Measurements from ENCODE around the gene AUTS2. TPM values are rescaled to one million over a fixed set of nuclear protein-coding genes. Genes with fewer than 3 reads are reported as not detected.
"Not testable (repeated sequence)": the region's sequence is repeated elsewhere in the genome, so short reads cannot be mapped to it uniquely, and the experiment has no call there.

The AUTS2 gene
- total RNA-seq, 1 experiment from 2014 or later: 38.5 TPM

DNA sequence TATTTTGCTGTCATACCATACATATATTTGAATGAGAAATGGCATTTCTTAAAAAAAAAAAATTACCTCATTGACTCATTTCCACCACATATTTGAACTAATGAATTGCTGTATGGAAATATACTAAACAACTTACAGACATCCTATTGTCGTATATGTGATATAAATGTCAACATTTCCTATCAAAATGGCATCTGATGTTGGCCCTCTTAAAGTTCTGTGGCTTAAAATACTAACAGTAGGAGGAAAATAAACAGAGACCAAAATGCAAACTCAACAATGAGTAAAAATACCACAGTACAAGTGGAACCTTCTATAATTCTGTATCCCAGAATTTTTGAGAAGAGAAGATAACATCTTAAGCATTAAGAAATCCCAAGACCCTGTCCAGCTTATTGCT is 1128.0 kb downstream of the AUTS2 start:
- Histone ChIP-seq H3K9ac (ENCODE audit: low read length) (peak overlapping the region; percentile 5; the same call in 1 of the 2 replicates), H3K4me3 (ENCODE audit: low read length) (no peak overlapping the region), H3K4me1 (ENCODE audit: low read length) (peaks cover 59% of the 10 kb centered on the region), H3K27ac (ENCODE audit: low read length) (0 out of 2 replicates have a peak overlapping the region, but pooled peaks have one; percentile 26), H3K9me2 (replicated peaks; ENCODE audit: insufficient read depth, low read length) (no peaks in the 10 kb centered on the region), H3K27me3 (ENCODE audit: low read length) (no peaks in the 10 kb centered on the region), H3K79me2 (ENCODE audit: low read length) (peaks cover 88% of the 10 kb centered on the region), H2AFZ (ENCODE audit: low read length) (no peak overlapping the region), H4K20me1 (ENCODE audit: insufficient read depth, low read depth, low read length) (peaks cover 8% of the 10 kb centered on the region; the same call in 1 of the 2 replicates), H3K36me3 (ENCODE audit: insufficient read depth, low read length) (0 out of 2 replicates have a peak, but pooled peaks cover 4% of the 10 kb centered on the region), H3K9me3 (ENCODE audit: low read length) (no peaks in the 10 kb centered on the region), H3K4me2 (ENCODE audit: low read depth, low read length, poor library complexity, severe bottlenecking) (peak overlapping the region; percentile 29)
- no peak for DNase-seq

DNA sequence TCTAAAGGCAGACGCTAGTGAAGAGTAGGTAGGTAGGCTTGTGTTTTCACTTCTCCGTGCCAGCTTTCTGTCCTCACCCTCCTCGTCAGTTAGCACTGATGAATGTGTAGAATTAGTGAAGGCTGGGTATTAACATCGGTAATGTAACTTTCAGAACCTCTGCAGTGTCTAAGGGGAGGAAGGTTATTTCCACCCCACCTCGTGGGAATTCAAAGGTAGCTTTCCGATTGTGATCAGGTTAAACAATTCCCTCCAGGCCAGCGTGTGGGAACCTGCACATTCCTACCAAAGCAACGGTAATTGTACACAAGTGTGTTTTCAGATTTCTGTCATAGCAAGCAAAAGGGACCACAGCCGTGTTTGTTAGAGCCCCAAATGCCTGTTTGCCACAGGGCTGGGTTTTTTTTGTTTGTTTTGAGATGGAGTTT is 1128.7 kb downstream of the AUTS2 start:
- no peak for DNase-seq
- Histone ChIP-seq H3K4me3 (ENCODE audit: low read length) (no peak overlapping the region), H3K4me1 (ENCODE audit: low read length) (peaks cover 56% of the 10 kb centered on the region), H3K9me2 (replicated peaks; ENCODE audit: insufficient read depth, low read length) (no peaks in the 10 kb centered on the region), H4K20me1 (ENCODE audit: insufficient read depth, low read depth, low read length) (peaks cover 5% of the 10 kb centered on the region; the same call in 1 of the 2 replicates), H3K27ac (ENCODE audit: low read length) (0 out of 2 replicates have a peak overlapping the region, but pooled peaks have one; percentile 26), H3K27me3 (ENCODE audit: low read length) (no peaks in the 10 kb centered on the region), H3K4me2 (ENCODE audit: low read depth, low read length, poor library complexity, severe bottlenecking) (peak overlapping the region; percentile 29), H2AFZ (ENCODE audit: low read length) (no peak overlapping the region), H3K36me3 (ENCODE audit: insufficient read depth, low read length) (0 out of 2 replicates have a peak, but pooled peaks cover 4% of the 10 kb centered on the region), H3K9ac (ENCODE audit: low read length) (peak overlapping the region; percentile 5; the same call in 1 of the 2 replicates), H3K79me2 (ENCODE audit: low read length) (peaks cover 86% of the 10 kb centered on the region), H3K9me3 (ENCODE audit: low read length) (no peaks in the 10 kb centered on the region)

DNA sequence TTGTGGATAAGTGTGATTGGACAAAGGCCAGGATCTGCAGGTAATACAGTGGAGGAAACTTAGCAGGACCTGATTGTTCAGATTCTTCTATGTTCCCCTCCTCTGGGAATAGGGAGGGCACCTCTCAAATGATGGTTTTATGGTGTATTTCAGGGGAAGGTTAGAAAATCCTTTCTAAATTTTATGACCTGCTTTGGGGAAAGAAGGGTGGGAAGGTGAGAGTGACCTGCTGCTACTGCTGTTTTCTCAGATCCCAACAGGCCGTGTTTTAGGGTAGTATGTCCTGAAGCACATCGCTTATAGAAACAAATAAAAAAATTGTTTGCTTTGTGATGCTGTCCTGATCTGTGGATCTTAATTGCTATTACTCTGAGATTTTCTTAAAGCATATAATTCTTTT is 1129.6 kb downstream of the AUTS2 start:
- no peak overlapping the region for H3K4me3 ChIP-seq (ENCODE audit: low read length)
- no peaks in the 10 kb centered on the region for H3K27me3 ChIP-seq (ENCODE audit: low read length)
- no peaks in the 10 kb centered on the region; the same call in 1 of the 2 replicates for H4K20me1 ChIP-seq (ENCODE audit: insufficient read depth, low read depth, low read length)
- H3K9me2 ChIP-seq (replicated peaks; ENCODE audit: insufficient read depth, low read length): no peaks in the 10 kb centered on the region
- peaks cover 85% of the 10 kb centered on the region for H3K79me2 ChIP-seq (ENCODE audit: low read length)
- no peak overlapping the region for H3K27ac ChIP-seq (ENCODE audit: low read length)
- H2AFZ ChIP-seq (ENCODE audit: low read length): no peak overlapping the region
- H3K9ac ChIP-seq (ENCODE audit: low read length): no peak overlapping the region
- peaks cover 56% of the 10 kb centered on the region for H3K4me1 ChIP-seq (ENCODE audit: low read length)
- H3K36me3 ChIP-seq (ENCODE audit: insufficient read depth, low read length): 0 out of 2 replicates have a peak, but pooled peaks cover 4% of the 10 kb centered on the region
- DNase-seq: no peak
- H3K4me2 ChIP-seq (ENCODE audit: low read depth, low read length, poor library complexity, severe bottlenecking): no peak overlapping the region
- no peaks in the 10 kb centered on the region for H3K9me3 ChIP-seq (ENCODE audit: low read length)

DNA sequence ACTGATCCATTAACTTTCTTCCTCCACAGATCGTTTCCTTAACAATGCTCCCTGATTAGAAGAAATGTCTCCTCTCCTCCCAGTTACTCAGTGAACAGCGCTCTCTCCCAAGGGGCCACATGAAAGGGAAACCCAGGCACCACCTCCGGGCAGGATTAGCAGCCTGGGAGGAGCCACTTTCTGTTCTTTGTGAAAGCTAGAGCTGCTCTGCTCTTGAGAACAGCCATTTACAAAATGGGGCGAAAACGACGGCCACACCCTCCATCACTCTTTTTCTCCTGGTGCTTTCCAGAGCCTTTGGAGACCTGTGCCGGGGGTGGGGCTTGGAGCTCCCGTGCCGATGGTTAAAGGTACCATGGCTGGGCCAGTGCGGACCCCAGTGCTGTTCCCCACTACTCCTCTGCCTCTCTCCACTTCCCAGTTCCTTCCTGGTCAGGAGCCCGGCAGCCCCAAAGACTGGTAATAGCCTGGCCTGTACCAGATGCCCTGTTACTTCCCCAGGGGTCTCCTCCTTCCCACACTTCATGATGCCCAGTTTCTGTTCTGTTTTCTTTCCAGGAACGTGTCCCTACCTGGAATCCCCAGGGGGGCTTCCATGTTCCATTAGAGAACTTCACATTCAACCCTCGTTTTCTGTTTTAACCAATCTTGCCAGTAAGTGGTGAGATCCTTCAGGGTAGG is 1130.7 kb downstream of the AUTS2 start:
- H3K9me3 ChIP-seq (ENCODE audit: low read length): no peaks in the 10 kb centered on the region
- H3K36me3 ChIP-seq (ENCODE audit: insufficient read depth, low read length): 0 out of 2 replicates have a peak, but pooled peaks cover 4% of the 10 kb centered on the region
- no peak overlapping the region for H2AFZ ChIP-seq (ENCODE audit: low read length)
- no peaks in the 10 kb centered on the region; the same call in 1 of the 2 replicates for H4K20me1 ChIP-seq (ENCODE audit: insufficient read depth, low read depth, low read length)
- H3K9ac ChIP-seq (ENCODE audit: low read length): no peak overlapping the region; the same call in 1 of the 2 replicates
- H3K4me3 ChIP-seq (ENCODE audit: low read length): no peak overlapping the region
- peaks cover 55% of the 10 kb centered on the region for H3K4me1 ChIP-seq (ENCODE audit: low read length)
- H3K27ac ChIP-seq (ENCODE audit: low read length): no peak overlapping the region
- H3K4me2 ChIP-seq (ENCODE audit: low read depth, low read length, poor library complexity, severe bottlenecking): peak overlapping the region; percentile 19
- H3K9me2 ChIP-seq (replicated peaks; ENCODE audit: insufficient read depth, low read length): no peaks in the 10 kb centered on the region
- H3K79me2 ChIP-seq (ENCODE audit: low read length): peaks cover 84% of the 10 kb centered on the region
- H3K27me3 ChIP-seq (ENCODE audit: low read length): no peaks in the 10 kb centered on the region
- DNase-seq: no peak

DNA sequence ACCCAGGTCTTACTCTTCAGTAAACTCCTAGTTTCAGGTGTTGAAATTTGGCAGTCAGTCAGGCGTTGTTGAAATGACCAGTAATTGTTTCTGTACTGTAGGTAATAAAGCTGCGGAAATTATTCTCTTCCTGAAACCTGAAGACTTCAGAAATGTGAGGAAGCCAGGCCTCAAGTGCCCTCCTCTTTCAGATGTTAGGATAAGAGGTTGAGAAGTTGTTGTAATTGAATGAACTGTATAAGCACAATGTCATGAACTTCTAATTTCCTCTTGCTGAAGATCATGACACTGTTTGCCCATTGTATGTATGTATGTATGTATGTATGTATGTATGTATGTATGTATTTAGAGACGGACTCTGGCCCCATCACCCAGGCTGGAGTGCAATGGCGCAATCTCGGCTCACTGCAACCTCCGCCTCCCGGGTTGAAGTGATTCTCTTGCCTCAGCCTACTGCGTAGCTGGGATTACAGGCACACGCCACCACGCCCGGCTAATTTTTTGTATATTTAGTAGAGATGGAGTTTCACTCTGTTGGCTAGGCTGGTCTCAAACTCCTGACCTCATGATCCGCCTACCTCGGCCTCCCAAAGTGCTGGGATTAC is 1131.4 kb downstream of the AUTS2 start:
- H4K20me1 ChIP-seq (ENCODE audit: insufficient read depth, low read depth, low read length); H3K27ac ChIP-seq (ENCODE audit: low read length); H3K9ac ChIP-seq (ENCODE audit: low read length); H3K9me3 ChIP-seq (ENCODE audit: low read length); H3K27me3 ChIP-seq (ENCODE audit: low read length); H3K36me3 ChIP-seq (ENCODE audit: insufficient read depth, low read length); H3K9me2 ChIP-seq (replicated peaks; ENCODE audit: insufficient read depth, low read length); DNase-seq; H3K4me3 ChIP-seq (ENCODE audit: low read length); H2AFZ ChIP-seq (ENCODE audit: low read length): not testable (repeated sequence)
- H3K79me2 ChIP-seq (ENCODE audit: low read length): peaks cover 86% of the 10 kb centered on the region
- peak overlapping the region; percentile 19 for H3K4me2 ChIP-seq (ENCODE audit: low read depth, low read length, poor library complexity, severe bottlenecking)
- H3K4me1 ChIP-seq (ENCODE audit: low read length): peaks cover 59% of the 10 kb centered on the region

DNA sequence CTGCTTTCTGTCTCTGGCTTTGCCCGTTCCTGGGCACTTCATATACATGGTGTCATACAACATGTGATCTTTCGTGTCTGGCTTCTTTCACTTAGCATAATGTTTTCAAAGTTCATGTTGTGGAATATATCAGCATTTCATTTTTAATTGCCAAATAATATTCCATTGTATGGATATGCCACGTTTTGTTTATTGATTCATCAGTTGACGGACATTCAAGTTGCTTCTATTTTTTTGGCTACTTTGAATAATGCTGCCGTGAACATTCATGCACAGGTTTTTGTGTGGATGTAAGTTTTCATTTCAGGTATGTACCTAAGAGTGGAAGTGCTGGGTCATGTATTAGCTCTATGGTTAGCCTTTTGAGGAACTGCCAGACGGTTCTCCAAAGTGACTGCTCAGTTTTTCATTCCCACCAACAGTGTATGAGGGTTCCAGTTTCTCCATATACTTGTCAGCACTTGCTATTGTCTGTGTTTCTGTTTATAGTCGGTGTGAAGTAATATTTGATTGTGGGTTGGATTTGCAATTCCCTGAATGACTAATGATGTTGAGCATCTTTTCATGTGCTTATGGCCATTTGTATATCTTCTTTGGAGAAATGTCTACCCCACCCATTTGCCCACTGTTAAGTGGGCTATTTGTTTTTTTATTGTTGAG is 1132.3 kb downstream of the AUTS2 start:
- Histone ChIP-seq H4K20me1 (ENCODE audit: insufficient read depth, low read depth, low read length) (no peaks in the 10 kb centered on the region; the same call in 1 of the 2 replicates), H3K9me3 (ENCODE audit: low read length) (no peaks in the 10 kb centered on the region), H3K27me3 (ENCODE audit: low read length) (no peaks in the 10 kb centered on the region), H3K9me2 (replicated peaks; ENCODE audit: insufficient read depth, low read length) (no peaks in the 10 kb centered on the region), H3K36me3 (ENCODE audit: insufficient read depth, low read length) (0 out of 2 replicates have a peak, but pooled peaks cover 4% of the 10 kb centered on the region), H3K27ac (ENCODE audit: low read length) (no peak overlapping the region), H3K4me1 (ENCODE audit: low read length) (peaks cover 59% of the 10 kb centered on the region), H3K4me2 (ENCODE audit: low read depth, low read length, poor library complexity, severe bottlenecking) (no peak overlapping the region), H3K4me3 (ENCODE audit: low read length) (no peak overlapping the region), H3K79me2 (ENCODE audit: low read length) (peaks cover 86% of the 10 kb centered on the region), H2AFZ (ENCODE audit: low read length) (no peak overlapping the region), H3K9ac (ENCODE audit: low read length) (no peak overlapping the region)
- no peak for DNase-seq

DNA sequence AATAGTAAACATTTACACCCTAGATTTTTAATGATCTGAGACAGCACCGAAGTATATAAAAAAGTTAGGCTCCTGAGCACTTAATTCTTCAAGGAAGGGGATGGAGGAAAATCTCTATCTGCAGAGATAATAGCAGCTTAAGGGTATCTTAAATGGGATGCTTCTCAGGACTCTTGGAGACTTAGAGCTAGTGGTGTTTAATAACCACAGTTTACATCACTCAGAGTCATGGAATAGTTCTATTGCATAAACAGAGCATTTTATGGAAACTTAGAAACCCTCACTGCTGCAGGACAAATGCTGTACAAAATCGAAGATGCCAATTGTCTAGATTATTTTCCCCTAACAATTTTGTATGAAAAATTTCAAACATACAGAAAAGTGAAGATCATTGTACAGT is 1134.8 kb downstream of the AUTS2 start:
- Histone ChIP-seq H3K9me2 (replicated peaks; ENCODE audit: insufficient read depth, low read length) (no peaks in the 10 kb centered on the region), H3K79me2 (ENCODE audit: low read length) (peaks cover 87% of the 10 kb centered on the region), H3K4me1 (ENCODE audit: low read length) (peaks cover 64% of the 10 kb centered on the region), H3K9me3 (ENCODE audit: low read length) (no peaks in the 10 kb centered on the region), H3K9ac (ENCODE audit: low read length) (no peak overlapping the region), H3K36me3 (ENCODE audit: insufficient read depth, low read length) (0 out of 2 replicates have a peak, but pooled peaks cover 4% of the 10 kb centered on the region), H3K27ac (ENCODE audit: low read length) (no peak overlapping the region), H3K4me3 (ENCODE audit: low read length) (no peak overlapping the region), H3K27me3 (ENCODE audit: low read length) (no peaks in the 10 kb centered on the region), H4K20me1 (ENCODE audit: insufficient read depth, low read depth, low read length) (no peaks in the 10 kb centered on the region; the same call in 1 of the 2 replicates), H3K4me2 (ENCODE audit: low read depth, low read length, poor library complexity, severe bottlenecking) (no peak overlapping the region), H2AFZ (ENCODE audit: low read length) (no peak overlapping the region)
- DNase-seq: no peak

DNA sequence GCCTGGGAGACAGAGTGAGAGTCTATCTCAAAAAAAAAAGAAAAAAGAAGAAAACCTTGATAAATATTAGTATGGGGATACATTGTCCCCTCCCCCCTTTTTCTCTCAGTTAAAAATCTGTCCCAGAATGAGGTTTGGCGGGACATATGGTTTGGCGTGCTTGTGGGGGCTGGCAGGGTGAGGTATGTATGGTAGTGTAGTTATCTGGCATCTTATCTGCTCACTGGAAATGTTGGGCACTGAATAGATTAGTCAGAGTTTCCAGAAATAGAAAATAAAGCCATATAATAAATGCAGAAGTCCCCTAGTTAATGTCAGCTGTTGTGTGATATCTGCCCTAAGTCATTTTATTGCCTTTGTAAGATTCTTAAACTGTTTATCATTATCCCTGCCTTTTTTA is 1136.1 kb downstream of the AUTS2 start:
- H3K79me2 ChIP-seq (ENCODE audit: low read length): peaks cover 88% of the 10 kb centered on the region
- no peak overlapping the region for H3K4me2 ChIP-seq (ENCODE audit: low read depth, low read length, poor library complexity, severe bottlenecking)
- no peak overlapping the region for H3K27ac ChIP-seq (ENCODE audit: low read length)
- peaks cover 68% of the 10 kb centered on the region for H3K4me1 ChIP-seq (ENCODE audit: low read length)
- H3K4me3 ChIP-seq (ENCODE audit: low read length): no peak overlapping the region
- DNase-seq: no peak
- H4K20me1 ChIP-seq (ENCODE audit: insufficient read depth, low read depth, low read length): no peaks in the 10 kb centered on the region; the same call in 1 of the 2 replicates
- no peaks in the 10 kb centered on the region for H3K27me3 ChIP-seq (ENCODE audit: low read length)
- H3K9ac ChIP-seq (ENCODE audit: low read length): no peak overlapping the region
- 0 out of 2 replicates have a peak, but pooled peaks cover 4% of the 10 kb centered on the region for H3K36me3 ChIP-seq (ENCODE audit: insufficient read depth, low read length)
- H3K9me2 ChIP-seq (replicated peaks; ENCODE audit: insufficient read depth, low read length): no peaks in the 10 kb centered on the region
- no peak overlapping the region for H2AFZ ChIP-seq (ENCODE audit: low read length)
- H3K9me3 ChIP-seq (ENCODE audit: low read length): no peaks in the 10 kb centered on the region

All from Karpas-422 (cell line).